T-helper 22 cell (primary cell): Measurements from ENCODE around the gene MRPL57.
"Not testable (repeated sequence)": the region's sequence is repeated elsewhere in the genome, so short reads cannot be mapped to it uniquely, and the experiment has no call there.

Source experiments
- DNase-seq: peaks from one replicate; pipeline ENCODE4 v3.0.0-alpha.2; 2020; ENCODE audit warnings: low read depth

MRPL57 gene

DNA sequence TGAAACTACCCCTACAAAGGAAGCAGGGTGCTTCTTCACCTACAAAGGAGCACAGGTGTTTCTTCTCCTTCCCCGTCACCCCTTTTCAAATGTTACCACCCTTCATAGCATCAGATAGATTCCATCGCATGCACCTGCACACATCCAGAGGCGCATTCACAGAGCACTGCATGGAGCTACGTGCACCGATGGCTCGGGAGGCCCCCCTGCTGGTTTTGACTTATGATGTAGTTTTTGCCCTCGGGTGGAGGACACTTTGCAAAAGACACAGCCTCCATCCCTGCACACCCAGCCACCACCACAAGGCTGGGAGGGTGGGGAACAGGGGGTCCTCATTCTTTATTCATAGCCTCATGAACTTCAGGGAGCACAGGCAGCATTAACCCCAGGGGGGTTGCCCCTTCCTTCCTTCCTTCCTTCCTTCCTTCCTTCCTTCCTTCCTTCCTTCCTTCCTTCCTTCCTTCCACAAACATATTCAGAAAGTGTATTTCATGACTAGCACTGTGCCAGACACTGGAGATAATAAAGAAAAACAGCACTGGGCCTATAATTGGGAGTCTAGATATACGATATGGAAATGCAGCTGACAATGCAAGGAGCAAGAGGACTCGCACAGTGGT lies 21.3 kb downstream of the MRPL57 start:
- DNase-seq: not testable (repeated sequence)

DNA sequence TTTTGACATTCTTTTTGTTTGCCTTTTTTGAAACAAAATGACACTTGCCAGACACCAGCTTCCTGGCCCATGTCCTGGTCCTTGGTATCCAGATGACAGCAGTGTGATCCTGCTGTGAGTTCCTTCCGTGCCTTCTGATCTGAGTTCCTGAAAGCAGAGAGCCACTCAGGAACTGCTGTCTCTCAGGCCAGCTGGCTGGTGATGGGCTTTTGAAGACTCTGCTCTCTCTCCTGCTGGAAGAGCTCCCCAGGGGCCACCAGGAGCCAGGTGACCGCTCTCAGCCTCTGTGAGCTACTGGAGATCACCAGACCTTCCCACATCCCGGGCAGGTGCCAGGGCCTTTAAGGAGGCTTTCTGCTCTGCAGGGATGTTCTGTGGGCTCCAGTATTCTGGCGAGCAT lies 21.9 kb downstream of the MRPL57 start:
- DNase-seq: not testable (repeated sequence)

DNA sequence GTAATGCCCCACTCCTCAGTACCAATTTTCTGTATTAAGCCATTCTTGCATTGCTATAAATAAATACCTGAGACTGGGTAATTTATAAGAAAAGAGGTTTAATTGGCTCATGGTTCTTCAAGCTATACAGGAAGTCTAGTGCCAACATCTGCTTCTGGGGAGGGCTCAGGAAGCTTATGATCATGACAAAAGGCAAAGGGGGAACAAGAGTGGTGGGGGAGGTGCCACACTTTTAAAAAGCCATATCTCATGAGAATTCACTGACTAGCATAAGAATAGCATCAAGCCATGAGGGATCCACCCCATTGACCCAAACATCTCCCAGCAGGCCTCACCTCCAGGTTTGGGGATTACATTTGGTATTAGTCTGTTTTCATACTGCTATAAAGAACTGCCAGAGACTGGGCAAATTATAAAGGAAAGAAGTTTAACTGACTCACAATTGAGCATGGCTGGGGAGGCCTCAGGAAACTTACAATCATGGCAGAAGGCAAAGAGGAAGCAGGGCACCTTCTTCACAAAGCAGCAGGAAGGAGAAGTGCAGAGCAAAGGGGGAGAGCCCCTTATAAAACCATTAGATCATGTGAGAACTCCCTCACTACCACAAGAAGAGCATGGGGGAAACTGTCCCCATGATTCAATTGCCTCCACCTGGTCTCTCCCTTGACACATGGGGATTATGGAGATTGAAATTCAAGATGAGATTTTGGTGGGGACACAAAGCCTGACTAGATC lies 25.2 kb downstream of the MRPL57 start:
- DNase-seq: not testable (repeated sequence)

DNA sequence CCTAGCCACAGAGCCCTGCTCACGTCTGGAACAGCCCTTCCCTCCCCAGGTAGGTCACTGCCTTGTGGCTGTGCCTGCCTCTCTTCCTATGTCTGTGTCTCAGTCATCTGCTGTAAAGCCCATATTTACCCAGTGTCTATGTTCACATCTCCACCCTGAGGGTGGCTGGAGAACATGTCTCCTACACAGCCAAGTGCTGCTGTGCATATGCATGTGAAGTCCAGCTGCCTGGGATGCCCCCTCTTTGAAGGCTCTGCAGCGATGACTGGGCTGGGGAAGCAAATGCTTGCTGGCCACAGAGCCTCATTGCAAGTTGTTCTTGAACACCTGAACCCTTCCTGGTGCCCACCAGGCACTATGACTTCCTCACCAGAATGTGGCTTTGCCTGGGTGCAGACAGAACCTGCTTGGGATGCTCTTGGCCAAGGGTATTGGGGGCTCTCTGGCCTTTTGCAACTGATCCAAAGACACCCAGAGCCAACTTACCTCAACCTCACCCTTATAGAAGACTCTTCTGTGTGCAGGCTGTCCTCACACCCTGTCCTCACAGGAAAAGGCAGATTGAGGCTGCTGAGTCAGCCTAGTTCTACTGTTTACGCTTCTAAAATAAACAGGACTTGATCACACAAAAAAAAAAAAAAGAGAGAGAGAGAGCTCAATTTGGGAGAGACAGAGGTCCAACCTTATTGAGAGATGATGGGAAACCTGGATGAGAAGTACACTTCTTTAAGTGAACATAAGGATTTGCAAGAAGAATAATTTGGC lies 26.5 kb downstream of the MRPL57 start:
- no peak for DNase-seq

DNA sequence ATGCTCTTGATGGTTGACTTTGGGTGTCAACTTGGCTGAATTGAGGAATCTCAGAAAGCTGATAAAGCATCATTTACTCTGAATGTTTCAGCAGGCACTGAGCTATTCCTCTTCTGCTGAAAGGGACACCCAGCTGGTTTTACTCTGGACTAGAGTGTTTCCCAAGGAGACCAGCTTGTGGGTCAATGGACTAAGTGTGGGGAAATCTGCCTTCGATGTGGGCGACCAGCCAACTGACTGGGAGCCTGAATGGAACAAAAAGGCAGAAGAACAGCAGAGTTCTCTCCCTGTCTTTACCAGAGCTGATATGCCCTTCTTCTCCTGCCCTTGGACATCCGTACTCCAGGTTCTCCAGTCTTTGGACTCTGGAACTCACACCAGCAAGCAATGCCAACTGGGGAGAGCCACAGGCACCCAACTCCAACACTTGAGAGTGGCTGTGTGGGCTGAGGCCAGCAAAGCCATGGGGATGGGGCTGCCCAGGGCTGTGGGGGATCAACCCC lies 32.2 kb downstream of the MRPL57 start:
- DNase-seq: no peak

DNA sequence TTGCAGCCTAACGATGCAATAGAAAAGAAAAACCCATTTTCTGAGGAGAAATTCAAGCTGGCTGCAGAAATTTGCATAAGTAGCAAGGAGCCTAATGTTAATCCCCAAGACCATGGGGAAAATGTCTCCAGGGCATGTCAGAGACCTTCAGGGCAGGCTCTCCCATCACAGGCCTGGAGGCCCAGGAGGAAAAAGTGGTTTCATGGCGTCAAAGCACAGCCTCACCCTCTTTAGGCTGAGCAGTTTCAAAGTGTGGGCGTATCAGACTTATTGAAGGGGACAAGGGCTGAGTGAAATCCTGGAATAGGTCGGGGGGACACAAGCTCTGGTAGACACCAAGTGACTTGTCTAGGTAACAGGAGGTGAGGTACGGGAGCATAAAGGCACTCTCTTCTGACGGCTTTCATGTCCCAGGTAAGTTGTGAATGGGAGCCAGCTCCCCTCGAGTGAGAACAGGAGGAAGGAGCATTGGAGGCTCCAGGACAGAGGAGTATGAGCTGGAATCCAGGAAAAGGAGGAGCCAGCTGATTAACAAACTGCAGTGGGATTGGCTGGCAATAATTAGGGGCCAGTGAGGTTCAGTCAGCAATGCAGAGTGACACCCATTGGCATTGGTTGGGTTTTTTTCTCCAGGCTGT lies 35.8 kb downstream of the MRPL57 start:
- no peak for DNase-seq

DNA sequence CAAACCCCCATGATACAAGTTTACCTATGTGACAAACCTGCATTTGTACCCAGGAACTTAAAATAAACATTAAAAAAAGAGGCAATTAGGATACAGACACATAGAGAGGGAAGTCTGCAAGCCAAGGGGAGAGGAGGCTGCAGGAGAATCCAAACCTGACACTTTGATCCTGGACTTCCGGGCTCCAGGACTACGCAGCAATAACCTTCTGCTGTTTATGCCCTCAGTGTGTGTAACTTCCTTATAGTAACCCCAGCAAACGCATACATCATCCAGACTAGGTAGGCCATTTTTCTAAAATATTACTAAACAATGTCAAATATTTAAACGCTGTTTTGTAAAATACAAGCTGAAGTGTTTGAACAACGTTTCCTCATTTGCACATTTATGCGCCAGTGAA lies 39.0 kb downstream of the MRPL57 start:
- DNase-seq: not testable (repeated sequence)

DNA sequence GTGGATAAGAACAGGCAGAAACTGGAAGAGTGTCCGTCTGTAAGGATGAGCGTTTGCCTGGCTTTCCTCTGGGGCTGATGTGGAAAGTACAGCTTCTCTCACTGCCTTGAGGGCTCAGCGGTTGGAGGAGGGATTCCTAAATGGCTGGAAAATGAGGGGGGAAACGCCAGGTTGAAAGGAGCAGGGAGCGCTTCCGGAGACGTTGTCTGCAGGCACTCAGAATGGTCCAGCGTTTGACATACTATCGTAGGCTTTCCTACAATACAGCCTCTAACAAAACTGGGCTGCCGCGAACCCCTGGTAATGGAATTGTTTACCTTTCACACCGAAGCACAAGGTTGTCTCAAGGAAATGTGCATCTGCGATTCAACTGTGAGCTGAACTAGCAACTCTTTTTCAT lies 39.9 kb downstream of the MRPL57 start:
- no peak for DNase-seq

DNA sequence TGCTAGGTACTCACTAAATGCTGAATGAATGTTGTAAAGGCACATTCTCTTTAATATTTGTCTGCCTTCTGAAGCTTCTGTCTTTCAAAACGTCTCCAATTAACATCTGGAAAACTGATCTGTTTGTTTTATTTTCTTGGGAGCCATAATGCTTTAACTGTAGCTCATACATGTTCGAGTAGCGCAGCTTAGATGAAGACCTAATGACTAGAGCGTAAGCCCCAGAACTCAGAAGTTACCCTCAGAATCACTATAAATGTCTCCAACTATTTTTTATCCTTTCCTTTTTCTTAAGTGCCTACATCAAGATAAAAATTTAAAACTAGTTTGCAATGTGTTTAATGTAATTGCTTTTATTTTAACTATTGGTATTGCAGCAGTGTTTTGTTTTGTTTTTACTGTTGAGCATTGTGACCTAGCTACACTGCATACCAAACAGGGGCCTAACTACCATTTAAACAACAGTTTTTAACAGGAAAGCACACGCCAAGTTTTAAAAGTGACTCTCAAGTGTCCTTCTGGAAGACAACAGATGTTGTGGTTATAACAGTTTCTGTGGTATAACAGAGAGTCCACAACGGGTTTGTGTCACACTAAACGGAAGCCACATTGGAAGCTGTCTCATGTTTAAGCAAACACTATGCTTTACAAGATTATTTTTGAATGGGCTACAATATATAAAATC lies 42.0 kb downstream of the MRPL57 start:
- no peak for DNase-seq

DNA sequence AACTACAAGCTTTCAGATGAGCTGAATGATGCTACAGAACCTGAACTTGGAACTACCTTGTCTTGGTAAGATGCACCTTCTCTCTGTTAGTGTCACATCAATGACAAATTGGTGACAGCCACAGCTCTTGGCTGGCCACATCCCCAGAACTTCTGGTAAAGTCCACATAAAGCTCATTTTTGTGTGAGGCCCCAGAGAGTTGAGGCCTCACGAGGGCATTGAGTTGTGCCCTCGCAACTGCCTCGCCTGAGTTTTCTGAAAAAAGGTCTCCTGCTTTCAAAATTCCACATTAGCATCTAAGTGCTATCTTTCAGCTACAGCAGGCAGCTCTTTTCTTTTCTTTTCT lies 42.6 kb downstream of the MRPL57 start:
- no peak for DNase-seq

DNA sequence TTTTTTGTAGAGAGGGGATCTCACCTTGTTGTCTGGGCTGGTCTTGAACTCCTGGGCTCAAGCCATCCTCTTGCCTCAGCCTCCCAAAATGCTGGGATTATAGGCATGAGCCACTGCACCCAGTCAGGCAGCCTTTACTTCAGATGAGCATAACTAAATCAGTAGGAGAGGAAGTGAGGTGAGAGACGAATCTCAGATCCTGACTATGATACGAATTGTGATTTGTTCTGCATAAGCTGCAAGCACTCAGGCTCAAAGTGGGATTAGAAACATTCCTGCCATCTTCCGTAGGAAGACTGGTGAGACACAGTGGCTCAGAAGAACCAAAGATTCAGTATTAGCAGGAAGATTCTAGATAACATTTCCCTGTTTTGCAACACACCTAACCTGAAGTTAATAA lies 43.3 kb downstream of the MRPL57 start:
- DNase-seq: not testable (repeated sequence)

DNA sequence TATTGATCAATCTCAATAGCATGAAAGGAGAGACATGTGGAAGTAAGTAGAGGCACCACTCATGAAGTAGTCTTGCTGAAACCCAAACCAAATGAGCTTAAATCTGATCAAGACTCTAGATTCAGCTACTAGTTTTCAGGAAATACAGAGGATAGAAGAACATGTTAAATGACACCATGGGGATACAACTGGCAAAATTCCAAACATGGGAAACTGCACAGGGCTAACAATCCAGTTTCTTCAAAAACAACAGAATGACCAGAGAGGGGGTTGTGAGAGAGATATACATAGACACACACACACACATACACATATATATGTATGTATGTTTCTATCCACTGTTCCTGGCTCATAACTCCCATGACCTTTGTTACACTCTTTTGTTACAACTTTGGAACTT lies 44.8 kb downstream of the MRPL57 start:
- DNase-seq: no peak

DNA sequence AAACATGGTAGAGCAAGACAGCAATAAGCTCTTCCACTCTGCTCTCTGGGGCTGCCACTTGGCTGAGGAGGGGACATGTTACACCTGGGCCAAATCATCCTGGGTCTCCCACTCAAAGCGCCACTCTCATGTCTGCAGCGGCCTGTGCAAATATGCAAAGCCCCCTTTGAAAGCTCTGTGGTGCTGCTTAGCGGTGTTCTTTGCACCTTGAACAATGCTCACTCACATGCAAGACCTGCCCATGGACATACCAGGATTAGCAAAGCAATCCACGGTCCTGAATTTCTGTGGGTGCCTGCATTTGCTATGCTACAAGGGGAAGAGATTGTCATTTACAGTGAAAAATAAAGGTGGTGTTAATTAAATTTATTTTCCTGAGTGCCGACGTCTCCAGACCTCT lies 48.6 kb downstream of the MRPL57 start:
- DNase-seq: no peak

DNA sequence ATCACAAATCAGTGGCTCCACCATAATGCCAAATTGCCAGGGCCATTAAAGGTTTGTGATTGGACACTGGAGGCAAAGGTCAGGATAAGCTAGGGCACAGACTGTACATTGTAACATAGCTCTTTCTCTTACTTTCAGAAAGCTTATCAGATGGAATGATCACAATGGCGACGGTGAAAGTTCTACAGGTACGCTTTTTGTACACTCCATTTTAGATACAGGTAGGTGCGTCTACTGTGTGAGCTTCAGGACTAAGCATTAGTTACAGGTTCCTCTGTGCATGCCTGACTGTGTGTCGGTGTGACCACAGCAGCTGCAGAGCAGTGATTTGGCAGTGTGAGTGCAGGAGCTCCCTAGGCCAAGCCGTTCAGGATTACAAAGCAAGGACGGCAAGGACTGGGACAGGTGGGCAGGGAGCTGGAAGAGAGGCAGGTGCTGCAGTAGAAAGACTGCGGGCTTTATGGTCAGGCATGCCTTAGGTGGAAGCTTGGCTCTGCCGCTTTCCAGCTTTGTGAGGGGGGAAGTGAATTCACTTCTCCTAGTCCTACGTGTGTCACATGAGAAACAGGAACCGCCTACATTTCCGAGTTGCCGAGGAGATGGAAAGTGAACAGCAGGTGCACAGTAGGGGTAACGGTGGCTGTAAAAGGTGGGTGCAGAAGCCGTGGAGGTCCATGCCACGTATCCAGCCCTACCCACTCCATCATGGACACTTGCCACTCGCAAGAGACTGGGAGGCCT lies 49.6 kb downstream of the MRPL57 start:
- no peak for DNase-seq

DNA sequence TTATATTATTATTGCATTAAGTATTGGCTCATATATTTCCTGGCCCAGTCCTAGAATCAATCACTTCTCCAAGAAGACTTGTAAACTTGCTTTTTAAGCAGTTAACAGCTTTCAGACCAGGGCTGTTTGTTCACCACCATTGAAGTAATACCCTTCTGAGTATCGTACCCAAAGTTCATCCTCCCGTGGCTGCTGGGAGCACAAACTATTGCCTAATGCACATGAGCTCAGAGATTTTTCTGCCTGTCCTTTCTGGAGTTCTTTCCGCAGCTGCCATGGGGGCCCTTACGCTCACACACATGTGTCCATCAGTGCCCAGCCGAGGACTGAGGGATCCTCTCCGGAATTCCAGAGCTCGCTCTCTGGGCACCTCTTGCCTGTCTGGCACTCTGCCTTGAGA lies 51.5 kb downstream of the MRPL57 start:
- no peak for DNase-seq
